ENCODE results near the gene ATXN7. TPM values are rescaled to one million over a fixed set of nuclear protein-coding genes. Genes with fewer than 3 reads are reported as not detected.
A peak's percentile ranks its signal among the peaks of the same experiment; 100 is the strongest.

The ATXN7 gene
- total RNA-seq, 4 donors from 2014 or later, result 3.3 to 42.5 (median 17.9) TPM

GRCh38 chr3:63862804-63863149 is 890 bp upstream of the ATXN7 start:
- H3K36me3 ChIP-seq, result no peaks in the 10 kb centered on the region
- H3K4me3 ChIP-seq, result peak overlapping the region; percentile 90 to 98
- intact Hi-C loops (cut with DNase I; ENCODE audit: low total_unique reads), result no loop called here
- TF ChIP-seq CTCF (IDR thresholded peaks at IDR 0.05) (no peak), POLR2A (IDR thresholded peaks at IDR 0.05) (no peak)
- peak overlapping the region; percentile 88 to 90 for H3K27ac ChIP-seq
- peaks cover 0 to 4% of the 10 kb centered on the region in 2 donors for H3K4me1 ChIP-seq
- no peaks in the 10 kb centered on the region for H3K27me3 ChIP-seq
- H3K9me3 ChIP-seq, result no peaks in the 10 kb centered on the region
- no peak for DNase-seq

- DNase-seq, result peak; percentile 19 to 50
- peak overlapping the region; percentile 81 to 88 for H3K27ac ChIP-seq
- H3K4me1 ChIP-seq, result peaks cover 0 to 4% of the 10 kb centered on the region in 2 donors
- H3K27me3 ChIP-seq, result no peaks in the 10 kb centered on the region
- no peak for TF ChIP-seq CTCF (IDR thresholded peaks at IDR 0.05)
- TF ChIP-seq POLR2A (IDR thresholded peaks at IDR 0.05), result no peak
- no peaks in the 10 kb centered on the region for H3K9me3 ChIP-seq
- H3K36me3 ChIP-seq, result no peaks in the 10 kb centered on the region
- intact Hi-C loops (cut with DNase I; ENCODE audit: low total_unique reads), result no loop called here
- peak overlapping the region; percentile 57 to 93 for H3K4me3 ChIP-seq
Measured at GRCh38 chr3:63864008-63864964, 619 bp downstream of the ATXN7 start.

- Histone ChIP-seq H3K36me3 (no peaks in the 10 kb centered on the region), H3K27ac (peak overlapping the region; percentile 81 to 88), H3K9me3 (no peaks in the 10 kb centered on the region), H3K27me3 (no peaks in the 10 kb centered on the region), H3K4me1 (peaks cover 0 to 4% of the 10 kb centered on the region in 2 donors), H3K4me3 (peak overlapping the region; percentile 57 to 93)
- no peak for TF ChIP-seq POLR2A (IDR thresholded peaks at IDR 0.05)
- TF ChIP-seq CTCF (IDR thresholded peaks at IDR 0.05), result no peak
- no peak for DNase-seq
- intact Hi-C loops (cut with DNase I; ENCODE audit: low total_unique reads), result no loop called here
Measured at GRCh38 chr3:63864965-63865327, 1.3 kb downstream of the ATXN7 start.

- Histone ChIP-seq H3K27ac (no peak overlapping the region), H3K4me1 (peaks cover 0 to 4% of the 10 kb centered on the region in 2 donors), H3K4me3 (no peak overlapping the region), H3K36me3 (no peaks in the 10 kb centered on the region), H3K27me3 (no peaks in the 10 kb centered on the region), H3K9me3 (no peaks in the 10 kb centered on the region)
- no peak for DNase-seq
- no peak for TF ChIP-seq POLR2A (IDR thresholded peaks at IDR 0.05)
- no peak for TF ChIP-seq CTCF (IDR thresholded peaks at IDR 0.05)
- intact Hi-C loops (cut with DNase I; ENCODE audit: low total_unique reads), result no loop called here
Measured at GRCh38 chr3:63867225-63867624, 3.6 kb downstream of the ATXN7 start.

- TF ChIP-seq CTCF (IDR thresholded peaks at IDR 0.05) (no peak), POLR2A (IDR thresholded peaks at IDR 0.05) (no peak)
- no peaks in the 10 kb centered on the region for H3K27me3 ChIP-seq
- H3K4me1 ChIP-seq, result no peaks in the 10 kb centered on the region
- intact Hi-C loops (cut with DNase I; ENCODE audit: low total_unique reads), result no loop called here
- no peak for DNase-seq
- H3K36me3 ChIP-seq, result no peaks in the 10 kb centered on the region
- no peak overlapping the region for H3K4me3 ChIP-seq
- no peaks in the 10 kb centered on the region for H3K9me3 ChIP-seq
- no peak overlapping the region for H3K27ac ChIP-seq
Measured at GRCh38 chr3:63869940-63870614, 6.4 kb downstream of the ATXN7 start.
